Measurements from ENCODE around the gene TYW5. TPM values are rescaled to one million over a fixed set of nuclear protein-coding genes. Genes with fewer than 3 reads are reported as not detected.

The TYW5 gene
- total RNA-seq, 1 experiment from 2014 or later, result 7.1 TPM

DNA sequence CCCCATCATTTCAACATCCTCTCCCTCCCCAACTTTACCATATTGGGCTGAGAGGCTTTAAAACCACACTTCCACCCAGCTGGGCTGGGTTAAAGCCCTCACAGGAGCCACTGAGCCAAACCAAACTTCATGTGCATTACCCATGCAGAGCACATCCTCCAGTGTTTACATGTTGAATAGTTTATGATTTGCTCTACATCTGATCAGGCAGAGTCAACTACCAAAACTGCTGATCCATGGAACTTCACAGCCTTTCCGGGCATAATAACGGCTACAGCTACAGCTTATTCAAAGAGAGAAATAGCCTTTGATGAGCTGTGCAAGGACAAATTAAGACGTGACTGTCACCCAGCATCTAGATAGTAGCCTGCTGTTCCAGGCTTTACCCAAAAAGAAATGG is 39.1 kb upstream of the TYW5 start:
- Histone ChIP-seq H3K36me3 (ENCODE audit: control insufficient read depth, insufficient read depth, low read length) (no peaks in the 10 kb centered on the region), H3K9me3 (ENCODE audit: control insufficient read depth, insufficient read depth, low read depth, low read length) (no peaks in the 10 kb centered on the region), H3K27me3 (ENCODE audit: control insufficient read depth, insufficient read depth, low read length) (no peaks in the 10 kb centered on the region), H3K4me3 (ENCODE audit: low read depth in 2 of 2, low read length in 2 of 2) (no peak overlapping the region), H3K27ac (ENCODE audit: low read length) (no peak overlapping the region), H3K4me1 (ENCODE audit: control insufficient read depth, insufficient read depth, low read length) (no peaks in the 10 kb centered on the region)
- CTCF ChIA-PET, result no interaction called here
- DNase-seq (ENCODE audit: low read depth, low spot score), result no peak
- ATAC-seq, result no peak
- intact Hi-C loops (cut with micrococcal nuclease; ENCODE audit: unreplicated experiment) (no loop called here), in situ Hi-C loops (cut with HindIII; ENCODE audit: low pct_unique_long_range_greater_than_20kb, low sequenced_read_pairs) (no loop called here)
- POLR2A ChIA-PET, result no interaction called here
- no TSS peak for BruUV-seq (replicated peaks)
- TF ChIP-seq POLR2AphosphoS5 (IDR thresholded peaks at IDR 0.05; ENCODE audit: low read depth, low read length), result no peak
- TF ChIP-seq, protein P1, sequence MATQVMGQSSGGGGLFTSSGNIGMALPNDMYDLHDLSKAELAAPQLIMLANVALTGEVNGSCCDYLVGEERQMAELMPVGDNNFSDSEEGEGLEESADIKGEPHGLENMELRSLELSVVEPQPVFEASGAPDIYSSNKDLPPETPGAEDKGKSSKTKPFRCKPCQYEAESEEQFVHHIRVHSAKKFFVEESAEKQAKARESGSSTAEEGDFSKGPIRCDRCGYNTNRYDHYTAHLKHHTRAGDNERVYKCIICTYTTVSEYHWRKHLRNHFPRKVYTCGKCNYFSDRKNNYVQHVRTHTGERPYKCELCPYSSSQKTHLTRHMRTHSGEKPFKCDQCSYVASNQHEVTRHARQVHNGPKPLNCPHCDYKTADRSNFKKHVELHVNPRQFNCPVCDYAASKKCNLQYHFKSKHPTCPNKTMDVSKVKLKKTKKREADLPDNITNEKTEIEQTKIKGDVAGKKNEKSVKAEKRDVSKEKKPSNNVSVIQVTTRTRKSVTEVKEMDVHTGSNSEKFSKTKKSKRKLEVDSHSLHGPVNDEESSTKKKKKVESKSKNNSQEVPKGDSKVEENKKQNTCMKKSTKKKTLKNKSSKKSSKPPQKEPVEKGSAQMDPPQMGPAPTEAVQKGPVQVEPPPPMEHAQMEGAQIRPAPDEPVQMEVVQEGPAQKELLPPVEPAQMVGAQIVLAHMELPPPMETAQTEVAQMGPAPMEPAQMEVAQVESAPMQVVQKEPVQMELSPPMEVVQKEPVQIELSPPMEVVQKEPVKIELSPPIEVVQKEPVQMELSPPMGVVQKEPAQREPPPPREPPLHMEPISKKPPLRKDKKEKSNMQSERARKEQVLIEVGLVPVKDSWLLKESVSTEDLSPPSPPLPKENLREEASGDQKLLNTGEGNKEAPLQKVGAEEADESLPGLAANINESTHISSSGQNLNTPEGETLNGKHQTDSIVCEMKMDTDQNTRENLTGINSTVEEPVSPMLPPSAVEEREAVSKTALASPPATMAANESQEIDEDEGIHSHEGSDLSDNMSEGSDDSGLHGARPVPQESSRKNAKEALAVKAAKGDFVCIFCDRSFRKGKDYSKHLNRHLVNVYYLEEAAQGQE (IDR thresholded peaks at IDR 0.05; ENCODE audit: insufficient read depth in 1 of 2, low read depth in 2 of 2, low read length in 1 of 2), result no peak
- TF ChIP-seq TCF7L2 (IDR thresholded peaks at IDR 0.05; ENCODE audit: low read depth, low read length), result no peak
- TF ChIP-seq SIN3A (IDR thresholded peaks at IDR 0.05; ENCODE audit: borderline replicate concordance, insufficient read depth, low read depth, low read length), result no peak
- TF ChIP-seq, protein P2, sequence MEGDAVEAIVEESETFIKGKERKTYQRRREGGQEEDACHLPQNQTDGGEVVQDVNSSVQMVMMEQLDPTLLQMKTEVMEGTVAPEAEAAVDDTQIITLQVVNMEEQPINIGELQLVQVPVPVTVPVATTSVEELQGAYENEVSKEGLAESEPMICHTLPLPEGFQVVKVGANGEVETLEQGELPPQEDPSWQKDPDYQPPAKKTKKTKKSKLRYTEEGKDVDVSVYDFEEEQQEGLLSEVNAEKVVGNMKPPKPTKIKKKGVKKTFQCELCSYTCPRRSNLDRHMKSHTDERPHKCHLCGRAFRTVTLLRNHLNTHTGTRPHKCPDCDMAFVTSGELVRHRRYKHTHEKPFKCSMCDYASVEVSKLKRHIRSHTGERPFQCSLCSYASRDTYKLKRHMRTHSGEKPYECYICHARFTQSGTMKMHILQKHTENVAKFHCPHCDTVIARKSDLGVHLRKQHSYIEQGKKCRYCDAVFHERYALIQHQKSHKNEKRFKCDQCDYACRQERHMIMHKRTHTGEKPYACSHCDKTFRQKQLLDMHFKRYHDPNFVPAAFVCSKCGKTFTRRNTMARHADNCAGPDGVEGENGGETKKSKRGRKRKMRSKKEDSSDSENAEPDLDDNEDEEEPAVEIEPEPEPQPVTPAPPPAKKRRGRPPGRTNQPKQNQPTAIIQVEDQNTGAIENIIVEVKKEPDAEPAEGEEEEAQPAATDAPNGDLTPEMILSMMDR (IDR thresholded peaks at IDR 0.05), result no peak

DNA sequence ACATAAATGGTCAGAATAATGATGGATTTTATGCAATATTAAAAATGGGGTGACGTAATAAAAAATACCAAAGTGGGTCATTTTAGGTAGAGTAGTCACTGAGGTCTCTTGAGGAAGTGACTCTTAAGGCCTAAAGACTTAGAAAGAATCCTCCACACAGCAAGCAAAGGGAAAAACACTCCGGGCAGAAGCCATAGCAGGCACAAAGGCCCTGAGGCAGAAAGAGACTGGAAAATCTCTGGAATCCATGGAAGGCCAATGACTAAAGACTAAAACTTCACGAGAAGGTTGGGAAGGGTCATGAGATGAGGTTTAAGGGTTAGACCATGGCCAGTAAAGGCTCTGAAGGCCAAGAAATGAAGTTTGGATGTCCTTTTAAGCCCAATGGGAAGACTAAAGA is 37.0 kb upstream of the TYW5 start:
- no peaks in the 10 kb centered on the region for H3K36me3 ChIP-seq (ENCODE audit: control insufficient read depth, insufficient read depth, low read length)
- no peak for DNase-seq (ENCODE audit: low read depth, low spot score)
- H3K4me1 ChIP-seq (ENCODE audit: control insufficient read depth, insufficient read depth, low read length), result no peaks in the 10 kb centered on the region
- H3K27ac ChIP-seq (ENCODE audit: low read length), result no peak overlapping the region
- CTCF ChIA-PET, result no interaction called here
- in situ Hi-C loops (cut with HindIII; ENCODE audit: low pct_unique_long_range_greater_than_20kb, low sequenced_read_pairs), result no loop called here
- no peaks in the 10 kb centered on the region for H3K9me3 ChIP-seq (ENCODE audit: control insufficient read depth, insufficient read depth, low read depth, low read length)
- POLR2A ChIA-PET, result no interaction called here
- no peak overlapping the region for H3K4me3 ChIP-seq (ENCODE audit: low read depth in 2 of 2, low read length in 2 of 2)
- intact Hi-C loops (cut with micrococcal nuclease; ENCODE audit: unreplicated experiment), result no loop called here
- TF ChIP-seq, protein P2 (IDR thresholded peaks at IDR 0.05), result no peak
- TF ChIP-seq SIN3A (IDR thresholded peaks at IDR 0.05; ENCODE audit: borderline replicate concordance, insufficient read depth, low read depth, low read length) (no peak), TCF7L2 (IDR thresholded peaks at IDR 0.05; ENCODE audit: low read depth, low read length) (no peak), POLR2AphosphoS5 (IDR thresholded peaks at IDR 0.05; ENCODE audit: low read depth, low read length) (no peak)
- TF ChIP-seq, protein P1 (IDR thresholded peaks at IDR 0.05; ENCODE audit: insufficient read depth in 1 of 2, low read depth in 2 of 2, low read length in 1 of 2), result no peak
- H3K27me3 ChIP-seq (ENCODE audit: control insufficient read depth, insufficient read depth, low read length), result no peaks in the 10 kb centered on the region
- no TSS peak for BruUV-seq (replicated peaks)
- no peak for ATAC-seq
